ENCODE data around the gene LRRFIP1.

LRRFIP1 gene

DNA sequence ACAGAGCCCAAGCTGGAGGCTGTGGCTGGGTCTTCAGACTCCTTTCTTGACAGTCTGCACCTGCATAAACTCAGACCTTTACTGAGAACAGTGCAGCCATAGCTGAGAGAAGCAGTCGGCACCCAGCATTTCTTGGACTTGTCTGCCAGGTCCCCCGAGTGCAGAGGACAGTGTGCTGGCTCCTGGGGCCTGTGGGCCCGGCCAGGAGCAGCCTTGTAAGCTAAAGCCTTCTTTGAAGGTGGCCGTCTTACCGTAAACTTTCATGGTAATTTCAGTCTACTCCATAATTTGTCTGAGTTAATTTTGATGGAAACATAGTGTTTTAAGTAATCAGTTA, 70.9 kb downstream of the LRRFIP1 start:
- in situ Hi-C loops (cut with HindIII; ENCODE audit: low sequenced_read_pairs), result no loop called here

DNA sequence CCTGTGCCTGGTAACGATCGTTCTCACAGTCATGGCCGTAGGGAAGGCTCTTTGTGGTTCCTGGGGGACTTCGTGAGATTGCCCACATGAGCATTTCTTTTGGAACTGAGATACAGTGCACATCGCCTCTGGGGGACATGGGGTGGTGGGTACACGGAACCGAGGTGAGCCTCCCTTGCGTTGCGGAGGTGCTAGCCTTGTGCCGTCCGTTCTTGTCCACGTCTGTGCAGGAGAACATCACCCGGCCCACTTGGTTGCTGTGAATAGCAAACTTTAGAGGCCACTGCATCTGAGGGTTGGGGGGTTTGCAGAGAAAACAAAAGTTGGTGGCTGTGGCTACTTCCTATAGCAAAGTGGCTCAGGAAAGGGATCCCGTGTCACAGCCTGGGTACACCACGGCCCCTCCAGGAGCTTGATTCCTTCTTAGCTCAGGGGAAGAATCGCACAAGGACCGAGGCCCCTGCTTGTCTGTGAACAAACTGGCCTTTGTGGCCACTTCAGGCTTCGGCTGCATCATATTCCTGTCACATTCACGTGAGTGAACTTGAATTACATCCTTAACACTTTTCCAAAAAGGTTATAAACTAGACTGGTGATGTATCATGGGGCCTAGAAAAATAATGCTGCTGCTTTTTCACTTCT, 72.6 kb downstream of the LRRFIP1 start:
- in situ Hi-C loops (cut with HindIII; ENCODE audit: low sequenced_read_pairs), result no loop called here

- in situ Hi-C loops (cut with HindIII; ENCODE audit: low sequenced_read_pairs), result no loop called here
These were observed 73.2 kb downstream of the LRRFIP1 start for GRCh38 chr2:237700512-237701032.

- in situ Hi-C loops (cut with HindIII; ENCODE audit: low sequenced_read_pairs), result no loop called here
These were observed 73.9 kb downstream of the LRRFIP1 start for GRCh38 chr2:237701033-237701858.

GRCh38 chr2:237701859-237702390, 74.5 kb downstream of the LRRFIP1 start:
- in situ Hi-C loops (cut with HindIII; ENCODE audit: low sequenced_read_pairs), result no loop called here

- in situ Hi-C loops (cut with HindIII; ENCODE audit: low sequenced_read_pairs), result no loop called here
These were observed 75.3 kb downstream of the LRRFIP1 start for GRCh38 chr2:237702441-237703391.

DNA sequence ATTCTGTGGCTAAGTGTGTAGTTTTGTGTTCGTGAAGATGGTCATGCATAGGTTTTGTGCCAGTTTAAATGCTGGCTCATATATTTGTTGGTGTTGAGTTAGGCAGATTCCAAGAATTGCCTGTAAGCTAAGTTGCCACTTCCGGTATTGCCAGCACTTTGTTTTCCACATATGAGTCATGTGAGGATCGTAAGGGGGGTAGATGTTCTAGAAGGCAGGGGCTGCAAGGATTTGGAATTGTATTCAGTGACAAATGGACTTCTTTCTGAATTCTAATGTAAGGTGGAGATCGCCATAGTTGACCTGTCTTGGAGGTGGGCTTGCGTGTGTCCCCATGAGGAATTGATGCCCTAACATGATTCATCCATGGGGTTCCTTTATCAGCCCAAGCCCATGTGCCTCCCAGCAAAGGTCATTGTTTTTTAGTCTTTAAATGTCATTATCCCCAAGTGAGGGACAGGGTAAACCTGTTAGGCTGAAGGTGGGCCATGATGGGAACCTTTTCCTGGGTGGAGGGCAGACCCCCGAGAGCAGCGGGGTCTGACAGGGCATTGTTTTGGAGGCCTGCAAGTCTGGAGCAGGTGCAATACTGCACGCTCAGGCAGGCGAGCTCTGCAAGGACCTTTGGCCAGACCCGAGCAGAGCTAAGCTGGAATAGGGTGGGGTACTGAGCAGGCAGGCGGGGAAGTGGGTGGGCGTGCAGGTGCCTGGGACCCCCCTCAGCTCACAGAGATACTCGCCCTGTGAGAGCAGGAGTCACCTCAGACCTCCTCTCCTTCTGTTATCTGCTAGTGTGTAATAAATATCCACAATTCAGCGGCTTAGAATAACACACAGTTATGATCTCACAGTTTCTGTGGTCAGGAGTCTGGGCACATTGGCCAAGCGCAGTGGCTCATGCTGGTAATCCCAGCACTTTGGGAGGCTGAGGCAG, 77.4 kb downstream of the LRRFIP1 start:
- in situ Hi-C loops (cut with HindIII; ENCODE audit: low sequenced_read_pairs), result no loop called here

- in situ Hi-C loops (cut with HindIII; ENCODE audit: low sequenced_read_pairs), result no loop called here
These were observed 78.9 kb downstream of the LRRFIP1 start for GRCh38 chr2:237706257-237706656.

DNA sequence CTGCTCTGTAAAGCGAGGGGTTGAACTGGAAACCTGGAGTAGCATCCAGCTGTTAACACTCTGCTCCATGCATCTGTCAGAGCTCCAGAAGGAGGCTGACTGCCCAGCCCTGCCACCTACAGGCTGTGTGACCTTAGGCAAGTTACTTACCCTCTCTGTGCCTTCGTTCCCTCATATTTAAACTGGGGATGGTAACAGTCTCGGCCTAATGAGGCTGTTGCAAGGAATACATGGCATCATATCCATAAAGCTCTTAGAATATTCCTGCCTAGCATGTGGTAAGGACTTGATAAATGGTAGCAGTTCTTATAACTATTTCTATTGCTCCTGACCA, 80.6 kb downstream of the LRRFIP1 start:
- in situ Hi-C loops (cut with HindIII; ENCODE audit: low sequenced_read_pairs), result no loop called here

- in situ Hi-C loops (cut with HindIII; ENCODE audit: low sequenced_read_pairs), result no loop called here
These were observed 81.1 kb downstream of the LRRFIP1 start for GRCh38 chr2:237708491-237708890.

DNA sequence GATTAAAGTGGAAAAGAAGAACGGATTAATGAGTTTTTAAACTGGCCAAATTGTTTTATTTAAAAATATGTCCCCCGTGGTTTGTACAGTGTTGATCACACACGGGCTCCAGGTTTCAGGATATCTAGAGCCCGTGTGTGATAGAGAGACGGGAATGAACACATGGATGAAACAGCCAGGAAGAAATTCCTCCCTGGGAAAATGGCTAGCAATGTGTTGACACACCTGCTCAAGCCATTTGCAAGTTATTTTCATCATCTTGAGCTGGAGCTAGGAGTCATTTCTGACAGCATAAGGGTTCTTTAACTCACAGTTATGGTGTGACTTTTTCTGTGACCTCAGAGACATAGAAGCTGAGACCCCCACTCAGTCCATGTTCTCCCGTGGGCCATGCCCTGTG, 81.6 kb downstream of the LRRFIP1 start:
- in situ Hi-C loops (cut with HindIII; ENCODE audit: low sequenced_read_pairs), result no loop called here

DNA sequence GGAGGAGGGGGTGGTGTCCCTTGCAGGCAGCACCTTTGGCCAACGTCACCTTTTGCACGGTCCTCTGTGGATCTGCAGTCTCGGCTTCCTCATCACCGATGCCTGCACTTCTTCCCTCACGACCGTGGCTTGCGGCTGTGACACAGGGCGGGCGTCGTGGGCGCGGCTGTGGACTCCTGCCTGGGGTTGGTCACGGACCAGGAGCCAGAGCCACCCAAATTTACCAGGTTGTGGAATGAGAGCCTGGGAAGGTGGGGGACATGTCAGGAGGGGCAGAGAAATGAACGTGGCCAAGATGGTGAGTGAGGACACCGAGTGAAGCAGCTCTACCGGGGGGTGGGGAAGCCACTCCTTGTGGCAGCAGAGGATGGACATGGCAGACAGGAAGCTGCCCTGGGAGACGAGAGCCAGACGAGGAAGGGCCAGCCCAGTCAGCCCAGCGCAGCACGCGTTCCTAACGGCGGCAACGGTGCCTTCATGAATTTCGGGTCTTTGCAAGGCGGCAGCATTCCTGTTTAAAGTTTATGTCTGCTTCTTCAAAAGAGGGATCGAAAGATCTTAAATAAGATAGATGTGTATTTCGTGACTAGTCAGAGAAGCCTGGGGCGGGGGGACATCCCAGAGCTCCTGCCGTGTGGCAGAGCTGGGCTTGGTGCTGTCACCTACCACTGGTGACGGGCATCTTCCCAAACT, 84.2 kb downstream of the LRRFIP1 start:
- in situ Hi-C loops (cut with HindIII; ENCODE audit: low sequenced_read_pairs), result no loop called here

DNA sequence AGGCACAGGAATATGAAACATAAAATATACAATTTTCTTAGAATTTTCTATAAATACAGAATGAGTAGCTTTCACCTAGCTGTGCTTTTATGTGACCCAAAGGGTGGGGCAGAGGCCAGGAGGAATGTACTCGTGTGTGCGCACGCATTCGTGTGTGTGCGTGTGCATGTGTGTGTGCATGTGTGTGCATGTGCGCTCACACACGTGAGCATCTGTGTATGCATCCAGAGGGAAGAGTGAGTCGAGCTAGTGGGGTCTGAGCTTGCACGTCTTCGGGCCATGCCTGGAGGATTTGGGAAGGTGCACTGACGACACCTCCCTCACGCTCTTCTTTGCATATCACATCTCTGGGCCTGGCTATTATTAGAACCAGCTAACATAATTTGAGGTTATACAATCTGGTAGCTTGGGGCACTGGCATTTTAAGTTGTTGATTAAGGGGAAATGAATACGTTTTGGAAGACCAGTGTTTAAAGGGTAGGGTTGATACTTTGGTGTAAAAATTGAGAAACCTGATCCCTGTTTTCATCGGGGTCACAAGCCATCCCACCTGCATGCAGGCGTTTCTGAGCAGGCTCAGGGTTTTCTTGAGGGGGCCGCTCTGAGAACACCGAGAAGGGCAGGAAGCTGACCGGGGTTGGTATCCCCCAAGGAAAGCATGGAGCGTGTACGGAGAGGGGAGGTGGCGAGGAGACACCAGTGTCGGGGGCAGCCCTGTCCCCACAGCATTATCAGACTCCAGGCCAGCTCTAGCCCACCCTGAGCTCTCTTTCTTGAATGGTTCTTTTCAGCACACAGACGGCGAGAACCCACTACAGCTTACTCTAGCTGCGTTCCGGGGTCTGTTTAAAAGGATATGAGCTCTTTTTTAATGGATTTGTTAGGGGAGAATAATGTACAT, 85.3 kb downstream of the LRRFIP1 start:
- in situ Hi-C loops (cut with HindIII; ENCODE audit: low sequenced_read_pairs), result no loop called here

DNA sequence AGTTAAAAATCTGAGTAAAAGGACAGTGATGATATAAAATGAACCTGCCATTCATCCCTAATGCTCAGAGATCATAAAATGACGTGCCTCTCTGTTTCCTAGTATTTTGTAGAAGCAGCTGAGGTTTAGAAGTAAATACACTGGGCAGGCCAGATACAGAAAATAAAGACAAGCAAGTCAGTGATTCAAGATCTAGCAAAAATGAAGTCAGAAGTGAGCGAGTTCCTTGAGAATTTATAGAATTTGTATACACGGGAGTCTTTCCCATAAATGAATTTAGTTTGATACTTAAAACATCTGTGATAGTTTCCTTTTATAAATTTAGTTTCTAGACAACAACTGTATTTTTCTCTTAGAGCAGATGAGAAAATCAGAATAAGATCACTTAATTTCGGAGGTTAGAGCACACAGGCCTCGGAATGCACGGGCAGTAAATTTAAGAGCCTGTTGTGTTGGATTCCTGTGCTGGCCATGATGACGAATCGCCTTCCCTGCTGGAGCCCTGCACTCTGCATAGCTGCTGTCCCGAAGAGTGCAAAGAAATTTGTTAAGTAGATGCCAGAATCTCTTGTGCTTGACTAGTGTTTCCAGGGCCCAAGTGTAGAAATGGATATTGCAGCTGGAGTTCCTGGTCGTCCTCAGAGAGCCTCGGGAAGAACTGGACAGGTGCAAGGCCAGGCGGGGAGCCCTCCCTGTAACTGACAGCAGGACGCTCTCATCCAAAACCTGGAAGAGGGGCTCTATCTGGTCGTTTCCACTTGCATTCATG, 87.5 kb downstream of the LRRFIP1 start:
- in situ Hi-C loops (cut with HindIII; ENCODE audit: low sequenced_read_pairs), result no loop called here

GRCh38 chr2:237715459-237715947, 88.1 kb downstream of the LRRFIP1 start:
- in situ Hi-C loops (cut with HindIII; ENCODE audit: low sequenced_read_pairs), result no loop called here

DNA sequence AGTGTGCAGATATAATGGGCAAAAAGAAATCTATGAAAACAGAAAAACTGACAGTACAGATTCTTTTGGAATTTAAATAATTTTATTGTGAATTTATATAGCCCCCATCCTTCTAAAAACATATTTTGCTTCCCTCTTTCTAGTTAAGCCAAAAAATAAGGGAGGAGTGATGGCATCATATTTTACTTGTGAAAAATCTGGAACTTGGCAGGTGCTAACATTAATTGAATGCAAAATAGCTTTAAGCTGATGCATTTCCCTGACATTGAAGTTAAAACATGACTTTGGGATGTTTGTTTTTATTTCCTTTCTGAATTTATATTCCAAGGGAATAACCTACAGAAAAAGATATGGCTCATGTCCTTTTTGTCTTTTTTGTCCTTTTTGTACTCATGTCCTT, 88.6 kb downstream of the LRRFIP1 start:
- in situ Hi-C loops (cut with HindIII; ENCODE audit: low sequenced_read_pairs), result no loop called here

All from DLD1 (cell line).